Neuronal stem cell (in vitro differentiated cells): ENCODE measurements around the gene EDC3.
A peak's percentile ranks its signal among the peaks of the same experiment; 100 is the strongest.

ENCODE experiments used
- DNase-seq: peaks from one replicate; pipeline ENCODE4 v3.0.0-alpha.2; 2013; ENCODE audit warnings: low spot score
- H2AFZ ChIP-seq: one replicate; pipeline ENCODE4 v1.6.1; 2013; ENCODE audit warnings: mild to moderate bottlenecking, low read length, inconsistent platforms
- H2AK5ac ChIP-seq: 2 replicates; pipeline ENCODE4 v1.6.1; 2013; ENCODE audit warnings: low read depth, mild to moderate bottlenecking, inconsistent platforms, low read length, moderate library complexity, mixed read lengths
- H2BK120ac ChIP-seq: 2 replicates; pipeline ENCODE4 v1.6.1; 2013; ENCODE audit warnings: low read depth, mild to moderate bottlenecking, inconsistent platforms, low read length, moderate library complexity, mixed read lengths
- H2BK12ac ChIP-seq: one replicate; pipeline ENCODE4 v1.6.1; 2013; ENCODE audit warnings: low read length, inconsistent platforms
- H2BK15ac ChIP-seq: 2 replicates; pipeline ENCODE4 v1.6.1; 2013; ENCODE audit warnings: mild to moderate bottlenecking, low read length, inconsistent platforms, mixed read lengths
- H2BK5ac ChIP-seq: one replicate; pipeline ENCODE4 v1.6.1; 2013; ENCODE audit warnings: inconsistent platforms, mild to moderate bottlenecking, low read length, moderate library complexity
- H3K14ac ChIP-seq: one replicate; pipeline ENCODE4 v1.6.1; 2013; ENCODE audit warnings: low read length, inconsistent platforms
- H3K18ac ChIP-seq: 2 replicates; pipeline ENCODE4 v1.6.1; 2013; ENCODE audit warnings: low read length, inconsistent platforms
- H3K23ac ChIP-seq: 2 replicates; pipeline ENCODE4 v1.6.1; 2013; ENCODE audit warnings: low read depth, mild to moderate bottlenecking, mixed read lengths, low read length, inconsistent platforms; ENCODE audit not compliant: poor library complexity
- H3K27ac ChIP-seq: replicated peaks from 3 replicates; pipeline ENCODE4 v1.5.1; 2013; ENCODE audit warnings: low read length, inconsistent platforms
- H3K27me3 ChIP-seq, 3 experiments: 2 replicates each; pipeline ENCODE4 v1.6.1; 2013; ENCODE audit warnings: low read length in 3 of 3, mild to moderate bottlenecking in 2 of 3, inconsistent platforms in 1 of 3, low read depth in 1 of 3, mixed read lengths in 1 of 3, moderate library complexity in 1 of 3; ENCODE audit not compliant: control insufficient read depth in 3 of 3, insufficient read depth in 3 of 3
- H3K36me3 ChIP-seq, 2 donors: replicated peaks in 1 of 2; 2 replicates each; pipeline ENCODE4 v1.6.1; 2013; ENCODE audit warnings: low read length in 2 of 2; ENCODE audit not compliant: control insufficient read depth in 2 of 2, insufficient read depth in 2 of 2
- H3K4ac ChIP-seq: 2 replicates; pipeline ENCODE4 v1.6.1; 2013; ENCODE audit warnings: inconsistent platforms, mild to moderate bottlenecking, low read length, moderate library complexity
- H3K4me1 ChIP-seq, 2 donors: 1 replicate in 1 of 2; 2 replicates in 1 of 2; pipeline ENCODE4 v1.6.1; 2013; ENCODE audit warnings: low read length in 2 of 2, low read depth in 1 of 2; ENCODE audit not compliant: control insufficient read depth in 2 of 2, insufficient read depth in 1 of 2
- H3K4me2 ChIP-seq: one replicate; pipeline ENCODE4 v1.6.1; 2013; ENCODE audit warnings: mild to moderate bottlenecking, low read length, inconsistent platforms; ENCODE audit not compliant: insufficient read depth, poor library complexity, severe bottlenecking
- H3K4me3 ChIP-seq, 2 donors: 2 replicates each; pipeline ENCODE4 v1.5.1; 2013; ENCODE audit warnings: low read length in 2 of 2, mild to moderate bottlenecking in 2 of 2, inconsistent platforms in 1 of 2, moderate library complexity in 1 of 2
- H3K79me1 ChIP-seq: one replicate; pipeline ENCODE4 v1.6.1; 2013; ENCODE audit warnings: low read depth, mild to moderate bottlenecking, inconsistent platforms, low read length, moderate library complexity
- H3K9ac ChIP-seq: one replicate; pipeline ENCODE4 v1.6.1; 2013; ENCODE audit warnings: mild to moderate bottlenecking, low read depth, low read length, inconsistent platforms; ENCODE audit not compliant: poor library complexity
- H3K9me3 ChIP-seq, 2 donors: replicated peaks in 1 of 2; 2 replicates each; pipeline versions ENCODE3 to v1.6.1; 2013; ENCODE audit warnings: low read length in 2 of 2, mild to moderate bottlenecking in 2 of 2, inconsistent platforms in 1 of 2, low read depth in 1 of 2, mixed read lengths in 1 of 2, moderate library complexity in 1 of 2; ENCODE audit not compliant: control insufficient read depth in 2 of 2, insufficient read depth in 1 of 2
- H4K8ac ChIP-seq: one replicate; pipeline ENCODE4 v1.6.1; 2013; ENCODE audit warnings: low read depth, mild to moderate bottlenecking, inconsistent platforms, low read length, moderate library complexity
- H4K91ac ChIP-seq: one replicate; pipeline ENCODE4 v1.6.1; 2013; ENCODE audit warnings: low read length, low read depth, mild to moderate bottlenecking, inconsistent platforms; ENCODE audit not compliant: poor library complexity
- WGBS, 2 donors: extraction: QIAGEN DNeasy Blood & Tissue Kit; methylation state at CpG; one replicate each; pipeline ENCODE4 v1.1.7; 2013; ENCODE audit warnings: missing lambda C conversion rate in 2 of 2, mixed read lengths in 1 of 2; ENCODE audit not compliant: insufficient read length in 2 of 2, insufficient replicate concordance in 1 of 2; ENCODE audit errors: extremely low coverage in 2 of 2; 5-methylcytosine and 5-hydroxymethylcytosine counted together

The EDC3 gene

GRCh38 chr15:74610302-74610951 lies 85.4 kb downstream of the EDC3 start:
- H3K27ac ChIP-seq = no peak overlapping the region

DNA sequence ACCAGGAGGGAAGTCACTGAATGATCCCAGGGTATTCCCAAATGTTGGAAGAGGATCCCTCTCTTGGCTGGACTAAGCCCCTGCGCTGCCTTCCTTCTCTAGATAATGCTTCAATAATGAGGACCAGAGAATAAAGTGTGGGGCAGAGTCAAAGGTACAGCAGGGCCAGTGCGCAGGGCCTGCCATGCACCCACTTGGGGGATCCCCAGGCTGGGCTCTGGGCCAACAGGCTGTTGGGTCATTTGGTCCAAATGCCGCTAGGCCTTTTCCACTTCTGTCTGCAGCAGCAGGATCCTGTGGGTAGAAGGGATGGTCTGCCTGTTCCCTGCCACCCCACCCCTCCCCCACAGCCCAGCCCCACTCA lies 85.9 kb downstream of the EDC3 start:
- Histone ChIP-seq H2BK15ac (peak overlapping the region; percentile 71), H2AK5ac (peak overlapping the region; percentile 48), H3K9ac (no peak overlapping the region), H3K9me3 (no peaks in the 10 kb centered on the region), H3K23ac (no peak overlapping the region), H2BK120ac (no peak overlapping the region), H4K8ac (no peak overlapping the region), H3K4me1 (peaks cover 0 to 5% of the 10 kb centered on the region in 2 donors), H3K27ac (no peak overlapping the region), H4K91ac (no peak overlapping the region), H2BK12ac (no peak overlapping the region), H3K4ac (no peak overlapping the region), H3K36me3 (no peaks in the 10 kb centered on the region), H3K4me3 (no peak overlapping the region), H2AFZ (no peak overlapping the region), H3K14ac (no peak overlapping the region), H3K4me2 (no peak overlapping the region), H3K79me1 (no peaks in the 10 kb centered on the region), H3K27me3 (peaks cover 0 to 3% (median 0%) of the 10 kb centered on the region in 3 experiments), H2BK5ac (no peak overlapping the region), H3K18ac (no peak overlapping the region)
- no CpG with 5 or more reads among the region's 3 CpGs for WGBS, 2 donors
- DNase-seq = no peak

More at GRCh38 chr15:74610302-74610951, 85.4 kb downstream of the EDC3 start:
- H4K8ac ChIP-seq = no peak overlapping the region
- H3K4me2 ChIP-seq = no peak overlapping the region
- no peak overlapping the region for H2BK120ac ChIP-seq
- H2BK12ac ChIP-seq = peak overlapping the region; percentile 91
- H3K18ac ChIP-seq = peak overlapping the region; percentile 77
- peaks cover 0 to 3% (median 0%) of the 10 kb centered on the region in 3 experiments for H3K27me3 ChIP-seq
- H2BK5ac ChIP-seq = no peak overlapping the region
- no CpG with 5 or more reads among the region's 7 CpGs for WGBS, 2 donors
- H3K23ac ChIP-seq = peak overlapping the region; percentile 82
- DNase-seq = no peak
- peak overlapping the region; percentile 67 for H3K14ac ChIP-seq
- no peak overlapping the region for H3K4me3 ChIP-seq
- H3K36me3 ChIP-seq = no peaks in the 10 kb centered on the region
- H2AK5ac ChIP-seq = peak overlapping the region; percentile 54
- H4K91ac ChIP-seq = no peak overlapping the region
- H3K9ac ChIP-seq = peak overlapping the region; percentile 27
- H3K79me1 ChIP-seq = no peaks in the 10 kb centered on the region
- H2AFZ ChIP-seq = no peak overlapping the region
- no peaks in the 10 kb centered on the region for H3K9me3 ChIP-seq
- H3K4ac ChIP-seq = no peak overlapping the region
- H3K4me1 ChIP-seq = peaks cover 0 to 5% of the 10 kb centered on the region in 2 donors
- H2BK15ac ChIP-seq = peak overlapping the region; percentile 71

- Histone ChIP-seq H3K79me1 (no peaks in the 10 kb centered on the region), H3K36me3 (no peaks in the 10 kb centered on the region), H2AK5ac (peak overlapping the region; percentile 56), H3K4me2 (no peak overlapping the region), H3K27me3 (peaks cover 0 to 3% (median 0%) of the 10 kb centered on the region in 3 experiments), H3K18ac (no peak overlapping the region), H3K4me3 (no peak overlapping the region), H3K14ac (no peak overlapping the region), H2BK12ac (no peak overlapping the region), H4K8ac (no peak overlapping the region), H3K27ac (no peak overlapping the region), H4K91ac (no peak overlapping the region), H3K23ac (no peak overlapping the region), H2BK5ac (no peak overlapping the region), H3K9ac (no peak overlapping the region), H3K9me3 (no peaks in the 10 kb centered on the region), H3K4ac (no peak overlapping the region), H2BK120ac (no peak overlapping the region), H2AFZ (no peak overlapping the region), H2BK15ac (peak overlapping the region; percentile 39), H3K4me1 (peaks cover 0 to 5% of the 10 kb centered on the region in 2 donors)
- no peak for DNase-seq
- WGBS, 2 donors = no CpG with 5 or more reads among the region's 3 CpGs
Measured at GRCh38 chr15:74608786-74609185, 87.0 kb downstream of the EDC3 start.

- no peak overlapping the region for H3K14ac ChIP-seq
- H3K36me3 ChIP-seq = no peaks in the 10 kb centered on the region
- H3K4ac ChIP-seq = no peak overlapping the region
- DNase-seq = no peak
- no peaks in the 10 kb centered on the region for H3K27me3 ChIP-seq
- H4K8ac ChIP-seq = no peak overlapping the region
- H3K4me2 ChIP-seq = no peak overlapping the region
- H3K18ac ChIP-seq = no peak overlapping the region
- no CpG with 5 or more reads among the region's 1 CpG for WGBS, 2 donors
- no peaks in the 10 kb centered on the region for H3K9me3 ChIP-seq
- H2BK12ac ChIP-seq = no peak overlapping the region
- H3K4me1 ChIP-seq = peaks cover 0 to 5% of the 10 kb centered on the region in 2 donors
- H4K91ac ChIP-seq = no peak overlapping the region
- no peak overlapping the region for H3K27ac ChIP-seq
- no peak overlapping the region for H2AFZ ChIP-seq
- no peak overlapping the region for H2BK120ac ChIP-seq
- no peak overlapping the region for H3K23ac ChIP-seq
- no peaks in the 10 kb centered on the region for H3K79me1 ChIP-seq
- no peak overlapping the region for H2BK5ac ChIP-seq
- no peak overlapping the region for H3K9ac ChIP-seq
- no peak overlapping the region for H3K4me3 ChIP-seq
- H2AK5ac ChIP-seq = no peak overlapping the region
- H2BK15ac ChIP-seq = no peak overlapping the region
Measured at GRCh38 chr15:74605795-74606150, 90.1 kb downstream of the EDC3 start.
